Measurements from ENCODE around the gene ZNF775. TPM values are rescaled to one million over a fixed set of nuclear protein-coding genes. Genes with fewer than 3 reads are reported as not detected.

Gene ZNF775
- total RNA-seq, 1 experiment from 2014 or later: 3.4 TPM

GRCh38 chr7:150429699-150430098, 50.6 kb downstream of the ZNF775 start:
- no TSS peak for BruUV-seq (replicated peaks)
- POLR2A ChIA-PET (ENCODE audit: unreplicated experiment): no interaction called here
- peaks cover 64% of the 10 kb centered on the region for H3K27me3 ChIP-seq (ENCODE audit: insufficient read depth, low read depth)
- no peaks in the 10 kb centered on the region for H3K79me2 ChIP-seq (ENCODE audit: low read depth)
- H3K4me3 ChIP-seq: no peak overlapping the region
- no peaks in the 10 kb centered on the region for H3K36me3 ChIP-seq (ENCODE audit: low read depth)
- no peak overlapping the region for H3K27ac ChIP-seq
- TF ChIP-seq CTCF (conservative IDR thresholded peaks at IDR 0.05): no peak
- no peak for TF ChIP-seq EZH2 (IDR thresholded peaks at IDR 0.05; ENCODE audit: low read depth)
- intact Hi-C loops (cut with micrococcal nuclease; ENCODE audit: unreplicated experiment): no loop called here
- no peaks in the 10 kb centered on the region for H3K9me2 ChIP-seq (ENCODE audit: insufficient read depth)
- no peaks in the 10 kb centered on the region for H3F3A ChIP-seq (ENCODE audit: insufficient read depth, low read depth)
- H2AFZ ChIP-seq: no peak overlapping the region
- no peaks in the 10 kb centered on the region for H3K9me3 ChIP-seq (ENCODE audit: insufficient read depth, low read depth)
- no peak for DNase-seq
- H3K4me1 ChIP-seq (replicated peaks; ENCODE audit: insufficient read depth): no peaks in the 10 kb centered on the region
- no peaks in the 10 kb centered on the region for H4K20me1 ChIP-seq (ENCODE audit: insufficient read depth)
- no peak overlapping the region for H3K4me2 ChIP-seq
- CTCF ChIA-PET: no interaction called here

DNA sequence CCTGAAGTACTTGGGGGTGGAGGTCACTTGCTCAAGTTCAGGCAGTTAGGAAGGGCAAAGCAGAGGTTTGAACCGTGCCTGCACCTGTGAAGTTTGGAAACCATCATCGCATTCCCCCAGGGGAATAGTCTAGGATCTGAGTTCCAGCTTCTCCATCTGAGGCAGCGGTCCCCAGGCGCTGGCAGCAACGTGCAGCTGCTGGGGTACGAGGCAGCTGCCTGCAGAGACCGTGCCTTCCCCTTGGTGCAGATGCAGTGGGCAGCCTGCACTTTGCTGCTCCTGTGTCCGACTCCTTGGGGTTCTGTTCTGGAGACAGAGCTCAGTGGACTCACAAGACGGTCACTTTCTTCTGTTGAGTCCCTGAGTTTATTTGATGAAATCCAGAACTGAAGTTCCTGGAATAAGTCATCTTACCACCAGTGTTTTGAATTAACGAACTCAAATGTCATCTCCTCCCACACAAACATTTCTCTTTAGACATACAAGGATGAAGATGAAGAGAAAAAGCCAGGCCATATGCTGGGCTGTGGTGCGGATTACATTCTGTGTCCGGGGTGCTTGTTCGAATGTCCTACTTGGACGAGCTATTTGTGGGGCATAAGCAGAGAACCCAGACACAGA, 51.4 kb downstream of the ZNF775 start:
- CTCF ChIA-PET: no interaction called here

GRCh38 chr7:150431839-150432658, 52.9 kb downstream of the ZNF775 start:
- intact Hi-C loops (cut with micrococcal nuclease; ENCODE audit: unreplicated experiment): no loop called here
- CTCF ChIA-PET: no interaction called here
- POLR2A ChIA-PET (ENCODE audit: unreplicated experiment): no interaction called here

More for the DNA sequence above, 51.4 kb downstream of the ZNF775 start:
- Histone ChIP-seq H4K20me1 (ENCODE audit: insufficient read depth) (no peaks in the 10 kb centered on the region), H3K79me2 (ENCODE audit: low read depth) (no peaks in the 10 kb centered on the region), H3K27me3 (ENCODE audit: insufficient read depth, low read depth) (peaks cover 62% of the 10 kb centered on the region), H3K27ac (no peak overlapping the region), H3F3A (ENCODE audit: insufficient read depth, low read depth) (no peaks in the 10 kb centered on the region), H3K4me2 (no peak overlapping the region), H3K4me1 (replicated peaks; ENCODE audit: insufficient read depth) (no peaks in the 10 kb centered on the region), H2AFZ (no peak overlapping the region), H3K36me3 (ENCODE audit: low read depth) (no peaks in the 10 kb centered on the region), H3K4me3 (no peak overlapping the region), H3K9me2 (ENCODE audit: insufficient read depth) (no peaks in the 10 kb centered on the region), H3K9me3 (ENCODE audit: insufficient read depth, low read depth) (no peaks in the 10 kb centered on the region)
- BruUV-seq (replicated peaks): no TSS peak
- no peak for TF ChIP-seq CTCF (conservative IDR thresholded peaks at IDR 0.05)
- TF ChIP-seq EZH2 (IDR thresholded peaks at IDR 0.05; ENCODE audit: low read depth): no peak
- POLR2A ChIA-PET (ENCODE audit: unreplicated experiment): no interaction called here
- no peak for DNase-seq
- intact Hi-C loops (cut with micrococcal nuclease; ENCODE audit: unreplicated experiment): no loop called here

More at GRCh38 chr7:150431839-150432658, 52.9 kb downstream of the ZNF775 start:
- Histone ChIP-seq H3K27me3 (ENCODE audit: insufficient read depth, low read depth) (peaks cover 75% of the 10 kb centered on the region), H3K27ac (no peak overlapping the region), H2AFZ (no peak overlapping the region), H3K4me2 (no peak overlapping the region), H4K20me1 (ENCODE audit: insufficient read depth) (no peaks in the 10 kb centered on the region), H3K9me3 (ENCODE audit: insufficient read depth, low read depth) (no peaks in the 10 kb centered on the region), H3K4me1 (replicated peaks; ENCODE audit: insufficient read depth) (no peaks in the 10 kb centered on the region), H3K36me3 (ENCODE audit: low read depth) (no peaks in the 10 kb centered on the region), H3K9me2 (ENCODE audit: insufficient read depth) (no peaks in the 10 kb centered on the region), H3F3A (ENCODE audit: insufficient read depth, low read depth) (no peaks in the 10 kb centered on the region), H3K4me3 (no peak overlapping the region), H3K79me2 (ENCODE audit: low read depth) (no peaks in the 10 kb centered on the region)
- DNase-seq: no peak
- no TSS peak for BruUV-seq (replicated peaks)
- TF ChIP-seq EZH2 (IDR thresholded peaks at IDR 0.05; ENCODE audit: low read depth) (no peak), CTCF (conservative IDR thresholded peaks at IDR 0.05) (no peak)
